ENCODE data around the gene ACLY. TPM values are rescaled to one million over a fixed set of nuclear protein-coding genes. Genes with fewer than 3 reads are reported as not detected.

ACLY gene
- polyA plus RNA-seq, 1 donor (not counting 4 experiments of a cell fraction or from before 2014, with no cell fraction given), result 363 TPM

DNA sequence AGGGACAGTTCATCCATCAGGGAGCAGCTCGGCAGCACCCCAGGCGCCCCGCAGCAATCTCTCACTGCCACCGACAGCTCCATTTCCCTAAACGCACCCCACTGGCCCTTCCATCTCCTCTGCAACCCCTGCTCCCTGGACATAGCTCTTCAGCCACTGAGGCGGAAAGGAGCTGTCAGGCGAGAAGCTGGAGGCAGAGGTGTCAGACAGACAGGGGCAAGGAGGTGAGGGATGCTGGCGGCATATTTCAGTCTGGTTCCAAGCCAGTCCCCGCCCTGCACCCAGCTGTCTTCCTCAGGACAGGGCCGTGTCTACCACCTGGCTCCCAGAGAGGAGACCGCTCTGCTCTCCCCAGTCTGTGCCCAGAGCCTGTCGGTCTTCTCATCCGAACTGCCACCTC, 9.7 kb downstream of the ACLY start:
- DNase-seq (ENCODE audit: low read depth, low spot score) (no peak), FAIRE-seq (no peak)
- Histone ChIP-seq H3K9me1 (ENCODE audit: control insufficient read depth, extremely low read depth, insufficient read depth, low read length) (peaks cover 3% of the 10 kb centered on the region), H3K4me2 (ENCODE audit: control insufficient read depth, extremely low read depth, insufficient read depth, low read depth, low read length) (no peak overlapping the region), H3K27ac (ENCODE audit: control insufficient read depth, insufficient read depth, low read length) (no peak overlapping the region), H3K27me3 (ENCODE audit: control insufficient read depth, extremely low read depth, insufficient read depth, low read length) (no peaks in the 10 kb centered on the region), H3K9me3 (ENCODE audit: control insufficient read depth, low read depth, low read length) (no peaks in the 10 kb centered on the region), H3K9ac (ENCODE audit: control insufficient read depth, extremely low read depth, insufficient read depth, low read length) (no peak overlapping the region), H3K4me1 (ENCODE audit: control insufficient read depth, extremely low read depth, insufficient read depth, low read length) (no peaks in the 10 kb centered on the region), H3K4me3 (ENCODE audit: control insufficient read depth in 2 of 3, extremely low read depth in 1 of 3, insufficient read depth in 2 of 3, low read depth in 1 of 3, low read length in 3 of 3) (no peak overlapping the region), H3K36me3 (ENCODE audit: control insufficient read depth in 2 of 2, extremely low read depth in 1 of 2, insufficient read depth in 2 of 2, low read length in 2 of 2) (peaks cover 86 to 89% of the 10 kb centered on the region in 2 experiments), H4K20me1 (ENCODE audit: control insufficient read depth, extremely low read depth, insufficient read depth, low read length) (peaks cover 49% of the 10 kb centered on the region), H3K79me2 (ENCODE audit: control insufficient read depth, insufficient read depth, low read length) (peaks cover 50% of the 10 kb centered on the region), H2AFZ (ENCODE audit: control insufficient read depth, low read length) (no peak overlapping the region)
- TF ChIP-seq EZH2 (IDR thresholded peaks at IDR 0.05; ENCODE audit: low read length) (no peak), CTCF (optimal IDR thresholded peaks at IDR 0.05 in 1 of 3, IDR thresholded peaks at IDR 0.05 in 1 of 3, conservative IDR thresholded peaks at IDR 0.05 in 1 of 3; ENCODE audit: extremely low read depth in 1 of 3, insufficient read depth in 2 of 3, low read length in 3 of 3) (no peak)
- dilution Hi-C loops (cut with MboI; ENCODE audit: extremely low pct_ligation_motif_present, low sequenced_read_pairs), result no loop called here

- Histone ChIP-seq H3K4me3 (ENCODE audit: control insufficient read depth in 2 of 3, extremely low read depth in 1 of 3, insufficient read depth in 2 of 3, low read depth in 1 of 3, low read length in 3 of 3) (no peak overlapping the region), H2AFZ (ENCODE audit: control insufficient read depth, low read length) (no peak overlapping the region)
Measured at GRCh38 chr17:41907633-41908539, 10.9 kb downstream of the ACLY start.

More at GRCh38 chr17:41907633-41908539, 10.9 kb downstream of the ACLY start:
- TF ChIP-seq CTCF (optimal IDR thresholded peaks at IDR 0.05 in 1 of 3, IDR thresholded peaks at IDR 0.05 in 1 of 3, conservative IDR thresholded peaks at IDR 0.05 in 1 of 3; ENCODE audit: extremely low read depth in 1 of 3, insufficient read depth in 2 of 3, low read length in 3 of 3), result no peak
- no peak for TF ChIP-seq EZH2 (IDR thresholded peaks at IDR 0.05; ENCODE audit: low read length)
- H3K4me1 ChIP-seq (ENCODE audit: control insufficient read depth, extremely low read depth, insufficient read depth, low read length), result no peaks in the 10 kb centered on the region
- FAIRE-seq, result no peak
- DNase-seq (ENCODE audit: low read depth, low spot score), result no peak
- peaks cover 3% of the 10 kb centered on the region for H3K9me1 ChIP-seq (ENCODE audit: control insufficient read depth, extremely low read depth, insufficient read depth, low read length)
- no peaks in the 10 kb centered on the region for H3K9me3 ChIP-seq (ENCODE audit: control insufficient read depth, low read depth, low read length)
- H3K27me3 ChIP-seq (ENCODE audit: control insufficient read depth, extremely low read depth, insufficient read depth, low read length), result no peaks in the 10 kb centered on the region
- dilution Hi-C loops (cut with MboI; ENCODE audit: extremely low pct_ligation_motif_present, low sequenced_read_pairs), result no loop called here
- peaks cover 37% of the 10 kb centered on the region for H4K20me1 ChIP-seq (ENCODE audit: control insufficient read depth, extremely low read depth, insufficient read depth, low read length)
- H3K9ac ChIP-seq (ENCODE audit: control insufficient read depth, extremely low read depth, insufficient read depth, low read length), result no peak overlapping the region
- H3K4me2 ChIP-seq (ENCODE audit: control insufficient read depth, extremely low read depth, insufficient read depth, low read depth, low read length), result no peak overlapping the region
- no peak overlapping the region for H3K27ac ChIP-seq (ENCODE audit: control insufficient read depth, insufficient read depth, low read length)
- H3K36me3 ChIP-seq (ENCODE audit: control insufficient read depth in 2 of 2, extremely low read depth in 1 of 2, insufficient read depth in 2 of 2, low read length in 2 of 2), result peaks cover 80 to 81% of the 10 kb centered on the region in 2 experiments
- H3K79me2 ChIP-seq (ENCODE audit: control insufficient read depth, insufficient read depth, low read length), result peaks cover 40% of the 10 kb centered on the region
